GM21526 (cell line): ENCODE measurements around the gene CSTPP1.
A peak's percentile ranks its signal among the peaks of the same experiment; 100 is the strongest.

Experiments used
- ATAC-seq: cut with Tn5 transposase; IDR thresholded peaks from one replicate; pipeline ENCODE4 v1.9.1; 2021; ENCODE audit warnings: moderate library complexity; ENCODE audit not compliant: unreplicated experiment, low FRiP score

CSTPP1 gene

DNA sequence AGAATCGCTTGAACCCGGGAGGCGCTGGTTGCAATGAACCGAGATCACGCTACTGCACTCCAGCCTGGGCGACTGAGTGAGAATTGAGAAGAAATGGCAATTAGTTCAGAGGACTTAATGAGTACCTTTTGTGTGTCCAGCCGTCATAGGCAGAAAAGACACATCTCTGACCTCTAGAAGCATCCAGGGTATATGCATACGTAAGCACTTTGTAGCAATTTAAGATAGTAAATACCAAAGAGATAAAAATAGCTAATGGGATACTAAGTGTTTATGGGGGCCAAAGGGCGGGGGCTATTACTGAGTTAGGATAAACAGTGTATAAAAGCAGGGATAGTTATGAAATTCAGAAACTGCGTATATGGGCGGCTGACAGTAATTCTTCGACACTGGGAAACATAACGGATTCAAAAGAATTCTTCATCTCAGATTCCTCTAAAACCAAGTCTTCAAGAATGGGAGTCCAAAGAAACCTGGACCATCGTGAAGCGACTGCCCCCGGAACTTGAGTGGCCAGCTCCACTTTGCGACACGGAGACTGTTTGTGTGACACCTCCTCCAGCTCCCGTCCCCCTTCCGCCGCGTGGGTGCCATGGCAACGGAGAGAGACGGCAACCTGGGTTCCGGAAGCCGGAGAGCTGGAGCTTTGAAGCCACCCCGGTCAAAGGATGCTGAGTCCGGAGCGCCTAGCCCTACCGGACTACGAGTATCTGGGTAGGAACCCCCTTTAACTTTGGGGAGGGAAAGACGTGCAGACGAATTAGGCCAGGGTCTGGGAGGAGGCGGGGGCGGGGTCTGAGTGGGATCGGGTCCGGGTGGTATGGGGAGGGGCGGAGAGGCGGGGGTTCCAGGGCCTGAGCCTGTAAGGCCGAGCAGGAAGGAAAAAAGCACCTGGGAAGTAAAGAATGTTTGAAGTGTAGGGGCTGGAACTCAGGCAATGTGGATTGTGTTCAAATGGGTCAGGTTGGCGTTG, at the start of gene CSTPP1:
Gene CSTPP1, plus strand, starts transcription at position 624 of the 973 bp plus-strand sequence. Its CDS starts 45 bp downstream, at position 669.
- peak; percentile 93 for ATAC-seq

GRCh38 chr11:46888636-46889035, 47.9 kb upstream of the CSTPP1 start:
- ATAC-seq = no peak

GRCh38 chr11:46889251-46889650, 47.3 kb upstream of the CSTPP1 start:
- no peak for ATAC-seq

GRCh38 chr11:46889689-46890475, 46.7 kb upstream of the CSTPP1 start:
- no peak for ATAC-seq

DNA sequence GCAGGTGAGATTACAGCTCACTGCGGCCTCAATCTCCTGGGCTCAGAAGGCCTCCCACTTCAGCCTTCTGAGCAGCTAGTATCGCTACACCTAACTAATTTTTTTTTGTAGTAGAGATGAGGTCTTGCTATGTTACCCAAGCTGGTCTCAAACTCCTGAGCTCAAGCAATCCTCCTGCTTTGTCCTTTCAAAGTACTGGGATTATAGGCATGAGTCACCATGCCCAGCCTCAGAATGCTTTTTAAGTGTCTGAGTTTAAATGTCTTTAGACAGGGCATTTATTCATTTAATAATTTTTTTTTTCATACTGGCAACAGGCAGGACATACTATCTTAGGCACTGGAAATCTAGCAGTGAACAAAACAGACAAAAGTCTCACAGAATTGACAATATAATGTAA, 45.9 kb upstream of the CSTPP1 start:
- no peak for ATAC-seq

- ATAC-seq = no peak
Observed at GRCh38 chr11:46892109-46892508, 44.5 kb upstream of the CSTPP1 start.

DNA sequence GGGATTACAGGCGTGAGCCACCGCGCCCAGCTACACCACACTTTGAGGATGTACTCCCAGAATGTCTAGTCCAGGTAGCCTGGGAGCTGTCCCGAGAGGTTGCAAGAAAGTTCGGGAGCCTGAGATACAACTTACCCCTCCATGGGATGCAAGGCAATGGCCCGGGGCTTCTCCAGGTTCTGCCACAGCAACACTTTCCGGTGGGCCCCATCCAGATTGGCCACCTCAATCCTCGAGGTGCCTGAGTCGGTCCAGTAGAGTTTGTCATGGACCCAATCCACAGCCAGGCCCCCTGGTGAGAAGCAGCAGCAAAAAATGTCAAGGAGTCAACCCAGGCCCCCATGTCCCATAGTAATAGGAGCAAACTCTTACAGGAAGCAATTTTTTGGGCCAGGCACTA, 43.7 kb upstream of the CSTPP1 start:
- ATAC-seq = no peak

DNA sequence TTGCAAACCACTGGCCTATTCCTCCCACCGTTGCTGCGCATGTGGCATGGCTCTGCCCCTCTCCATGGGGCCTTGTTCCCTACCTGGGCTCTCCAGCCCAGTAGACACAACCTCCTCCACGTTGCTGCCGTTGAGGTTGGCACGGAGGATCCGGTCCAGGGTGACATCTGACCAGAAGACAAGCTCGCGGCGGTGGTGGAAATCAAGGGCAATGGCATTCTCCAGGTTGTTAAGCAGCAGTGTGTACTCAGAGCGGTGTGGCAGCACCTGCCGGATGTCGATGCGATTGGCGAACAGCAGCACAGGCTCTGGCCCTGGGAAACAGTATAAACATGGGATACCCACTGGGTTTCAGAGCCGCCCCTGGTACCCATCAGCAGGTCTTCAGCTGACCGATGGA, 42.1 kb upstream of the CSTPP1 start:
- no peak for ATAC-seq

- ATAC-seq = no peak
Observed at GRCh38 chr11:46894961-46895360, 41.6 kb upstream of the CSTPP1 start.

DNA sequence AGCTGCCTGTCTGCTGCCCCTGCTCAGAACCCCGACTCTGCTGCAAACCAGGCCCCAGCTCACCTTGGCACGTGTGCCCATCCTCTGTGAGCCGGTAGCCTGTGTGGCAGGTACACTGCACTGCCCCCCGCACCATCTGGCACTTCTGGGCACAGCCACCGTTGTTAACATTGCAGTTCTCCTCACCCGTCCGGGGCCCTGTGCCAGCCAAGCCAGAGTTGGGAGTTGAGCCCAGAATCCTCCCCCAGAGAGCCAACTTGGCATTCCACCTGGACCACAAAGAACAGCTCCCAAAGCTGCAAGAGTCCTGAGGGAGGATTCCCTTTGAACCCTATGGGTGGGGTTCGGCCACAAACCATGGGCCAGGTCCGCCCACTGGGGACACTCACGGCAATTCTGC, 40.7 kb upstream of the CSTPP1 start:
- no peak for ATAC-seq

- ATAC-seq = no peak
Observed at GRCh38 chr11:46896719-46897406, 39.7 kb upstream of the CSTPP1 start.

DNA sequence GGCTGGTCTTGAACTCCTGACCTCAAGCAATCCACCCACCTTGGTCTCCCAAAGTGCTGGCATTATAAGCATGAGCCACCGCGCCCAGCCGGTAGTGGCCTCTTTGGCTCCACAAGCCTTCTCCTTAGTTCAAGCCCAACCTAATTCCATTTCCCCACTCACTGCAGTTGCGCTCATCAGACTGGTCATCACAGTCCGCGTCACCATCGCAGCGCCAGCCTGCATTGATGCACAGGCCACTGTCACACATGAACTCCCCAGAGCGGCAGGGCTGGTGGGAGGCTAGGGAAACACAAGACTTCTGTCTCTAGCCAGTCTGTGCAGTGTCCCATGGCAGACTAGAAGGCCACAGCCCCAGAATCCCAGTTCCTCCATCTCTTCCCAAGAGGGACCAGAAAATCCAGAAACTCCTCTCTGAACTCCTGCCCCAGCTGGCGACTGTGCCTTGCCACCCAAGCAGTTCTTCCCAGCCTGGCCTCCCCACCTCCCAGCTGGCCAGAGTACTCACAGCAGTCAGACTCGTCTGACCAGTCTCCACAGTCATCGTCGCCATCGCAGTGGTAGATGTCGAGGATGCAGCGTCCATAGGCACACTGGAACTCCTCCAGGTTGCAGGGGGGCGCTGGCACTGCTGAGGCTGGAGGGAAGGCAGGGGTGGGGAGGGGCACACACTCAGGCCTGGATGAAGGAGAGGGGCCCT, 38.0 kb upstream of the CSTPP1 start:
- ATAC-seq = no peak

- ATAC-seq = no peak
Observed at GRCh38 chr11:46899501-46900025, 37.0 kb upstream of the CSTPP1 start.

- no peak for ATAC-seq
Observed at GRCh38 chr11:46900091-46900746, 36.3 kb upstream of the CSTPP1 start.

GRCh38 chr11:46901156-46901555, 35.4 kb upstream of the CSTPP1 start:
- ATAC-seq = no peak

DNA sequence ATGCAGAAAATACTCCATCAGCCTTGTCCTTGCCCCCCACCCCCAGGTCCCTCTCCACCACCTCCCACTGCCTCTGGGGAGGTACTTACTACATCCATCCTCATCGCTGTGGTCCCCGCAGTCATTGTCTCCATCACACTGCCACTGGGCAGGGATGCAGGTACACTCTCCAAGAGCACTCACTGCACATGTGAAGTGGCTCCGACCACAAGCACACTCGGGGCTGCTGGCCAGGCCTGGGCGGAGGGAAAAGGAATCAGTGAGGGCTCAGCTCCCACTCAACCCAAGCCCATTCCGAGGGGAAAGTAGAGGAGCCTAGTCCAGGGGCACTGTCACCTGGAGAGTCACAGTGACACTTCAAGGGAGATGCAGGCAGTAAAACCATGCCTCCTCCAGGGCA, 33.9 kb upstream of the CSTPP1 start:
- ATAC-seq = no peak

DNA sequence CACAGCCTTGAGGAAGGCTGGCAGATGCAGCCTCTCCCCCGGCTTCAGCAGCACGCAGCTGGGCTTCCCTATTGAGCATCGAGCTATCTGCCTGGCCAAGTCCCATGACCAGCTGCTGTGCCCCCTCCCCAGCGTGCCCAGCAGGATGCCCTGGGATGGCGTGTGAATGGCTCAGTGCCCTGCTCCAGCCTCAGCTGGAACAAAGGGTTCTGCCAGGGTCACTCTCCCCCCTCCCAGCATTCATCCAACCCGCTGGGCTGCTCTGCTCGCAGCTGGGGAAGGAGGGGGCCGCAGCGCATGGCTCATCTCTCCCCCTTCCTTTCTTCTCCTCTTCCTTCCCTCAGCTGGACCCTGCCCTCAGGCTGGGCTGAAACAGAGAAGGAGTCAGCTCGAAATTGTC, 32.7 kb upstream of the CSTPP1 start:
- ATAC-seq = no peak

- no peak for ATAC-seq
Observed at GRCh38 chr11:46905806-46906205, 30.8 kb upstream of the CSTPP1 start.

DNA sequence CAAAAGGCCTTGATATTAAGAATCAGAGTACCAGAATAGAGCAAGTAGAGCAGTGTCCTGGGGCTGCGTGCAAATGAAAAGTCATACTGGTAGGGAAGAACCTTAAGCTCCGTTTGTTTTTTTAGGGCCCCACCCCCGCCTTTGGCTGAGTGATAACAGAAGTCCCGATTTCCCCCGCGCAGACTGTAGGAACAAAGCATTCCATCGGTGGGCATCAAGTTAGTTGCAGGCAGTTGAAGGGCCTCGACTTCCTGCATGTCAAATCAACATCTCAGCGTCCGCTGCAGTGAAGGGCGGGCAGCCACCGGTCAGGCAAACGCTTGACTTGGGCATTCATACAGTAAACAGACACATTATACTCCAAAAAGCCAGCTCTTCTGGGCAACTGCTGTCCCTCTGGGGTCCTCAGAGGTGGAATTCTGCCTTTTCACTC, 29.9 kb upstream of the CSTPP1 start:
- ATAC-seq = no peak

GRCh38 chr11:46907606-46908005, 29.0 kb upstream of the CSTPP1 start:
- no peak for ATAC-seq
